Measurements from ENCODE around the gene CDK19. TPM values are rescaled to one million over a fixed set of nuclear protein-coding genes. Genes with fewer than 3 reads are reported as not detected.
"Not testable (repeated sequence)": the region's sequence is repeated elsewhere in the genome, so short reads cannot be mapped to it uniquely, and the experiment has no call there.

CDK19 gene
- total RNA-seq, 1 donor from 2014 or later, result 9.1 TPM

DNA sequence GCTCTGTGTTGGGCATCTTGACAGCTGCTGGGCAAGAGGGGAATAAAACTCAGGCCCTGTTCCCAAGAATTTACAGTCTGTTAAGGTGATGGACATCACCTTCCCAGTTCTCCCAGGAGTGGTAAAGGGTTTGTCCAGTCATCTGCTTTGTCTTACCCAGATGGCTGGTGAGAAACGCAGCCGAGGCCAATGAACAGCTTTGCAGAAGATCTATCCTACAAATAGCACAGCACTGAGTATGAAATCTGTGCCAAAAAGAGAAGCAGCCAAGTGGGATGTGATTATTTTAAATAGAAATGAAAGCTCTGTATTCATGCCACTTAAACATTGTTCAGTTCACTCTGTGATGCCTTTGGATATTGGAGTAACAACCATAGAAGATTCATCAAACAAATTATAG is 206.2 kb downstream of the CDK19 start:
- intact Hi-C loops (cut with micrococcal nuclease), result no loop called here
- H3K27me3 ChIP-seq (ENCODE audit: low read depth), result no peaks in the 10 kb centered on the region
- DNase-seq, result no peak
- H3K4me3 ChIP-seq, result no peak overlapping the region
- H3K36me3 ChIP-seq, result peaks cover 18% of the 10 kb centered on the region
- TF ChIP-seq, protein P1, sequence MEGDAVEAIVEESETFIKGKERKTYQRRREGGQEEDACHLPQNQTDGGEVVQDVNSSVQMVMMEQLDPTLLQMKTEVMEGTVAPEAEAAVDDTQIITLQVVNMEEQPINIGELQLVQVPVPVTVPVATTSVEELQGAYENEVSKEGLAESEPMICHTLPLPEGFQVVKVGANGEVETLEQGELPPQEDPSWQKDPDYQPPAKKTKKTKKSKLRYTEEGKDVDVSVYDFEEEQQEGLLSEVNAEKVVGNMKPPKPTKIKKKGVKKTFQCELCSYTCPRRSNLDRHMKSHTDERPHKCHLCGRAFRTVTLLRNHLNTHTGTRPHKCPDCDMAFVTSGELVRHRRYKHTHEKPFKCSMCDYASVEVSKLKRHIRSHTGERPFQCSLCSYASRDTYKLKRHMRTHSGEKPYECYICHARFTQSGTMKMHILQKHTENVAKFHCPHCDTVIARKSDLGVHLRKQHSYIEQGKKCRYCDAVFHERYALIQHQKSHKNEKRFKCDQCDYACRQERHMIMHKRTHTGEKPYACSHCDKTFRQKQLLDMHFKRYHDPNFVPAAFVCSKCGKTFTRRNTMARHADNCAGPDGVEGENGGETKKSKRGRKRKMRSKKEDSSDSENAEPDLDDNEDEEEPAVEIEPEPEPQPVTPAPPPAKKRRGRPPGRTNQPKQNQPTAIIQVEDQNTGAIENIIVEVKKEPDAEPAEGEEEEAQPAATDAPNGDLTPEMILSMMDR (IDR thresholded peaks at IDR 0.05; ENCODE audit: borderline replicate concordance), result no peak
- no peaks in the 10 kb centered on the region for H3K9me3 ChIP-seq (replicated peaks)
- H3K4me1 ChIP-seq, result peaks cover 13% of the 10 kb centered on the region
- peak overlapping the region; percentile 35 for H3K27ac ChIP-seq (replicated peaks)

- H3K27ac ChIP-seq (replicated peaks), result peak overlapping the region; percentile 35
- peaks cover 9% of the 10 kb centered on the region for H3K36me3 ChIP-seq
- H3K9me3 ChIP-seq (replicated peaks), result no peaks in the 10 kb centered on the region
- TF ChIP-seq, protein P1 (IDR thresholded peaks at IDR 0.05; ENCODE audit: borderline replicate concordance), result no peak
- H3K4me3 ChIP-seq, result no peak overlapping the region
- no peak for DNase-seq
- no peaks in the 10 kb centered on the region for H3K27me3 ChIP-seq (ENCODE audit: low read depth)
- intact Hi-C loops (cut with micrococcal nuclease), result no loop called here
- peaks cover 13% of the 10 kb centered on the region for H3K4me1 ChIP-seq
Measured at GRCh38 chr6:110608151-110608550, 207.1 kb downstream of the CDK19 start.

DNA sequence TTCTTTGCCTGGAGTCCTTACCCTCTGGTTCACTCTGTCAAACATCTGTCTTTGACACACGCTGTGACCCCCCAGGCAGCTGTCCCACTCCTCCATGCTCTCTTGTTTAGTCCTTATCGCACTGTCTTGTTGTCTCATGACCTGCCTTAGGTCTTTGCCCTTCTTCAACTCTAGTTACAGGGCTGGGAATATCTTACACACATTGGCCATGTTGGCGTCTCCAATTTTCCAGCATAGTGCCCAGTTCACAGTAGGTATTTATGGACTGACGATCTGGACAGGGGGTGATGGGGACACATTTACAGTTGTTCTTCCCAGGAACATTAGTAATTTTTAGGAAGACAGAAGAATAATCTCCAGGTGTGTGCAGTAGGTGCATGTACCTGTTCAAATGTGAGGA is 209.1 kb downstream of the CDK19 start:
- TF ChIP-seq, protein P1 (IDR thresholded peaks at IDR 0.05; ENCODE audit: borderline replicate concordance), result no peak
- H3K27me3 ChIP-seq (ENCODE audit: low read depth), result no peaks in the 10 kb centered on the region
- intact Hi-C loops (cut with micrococcal nuclease), result no loop called here

DNA sequence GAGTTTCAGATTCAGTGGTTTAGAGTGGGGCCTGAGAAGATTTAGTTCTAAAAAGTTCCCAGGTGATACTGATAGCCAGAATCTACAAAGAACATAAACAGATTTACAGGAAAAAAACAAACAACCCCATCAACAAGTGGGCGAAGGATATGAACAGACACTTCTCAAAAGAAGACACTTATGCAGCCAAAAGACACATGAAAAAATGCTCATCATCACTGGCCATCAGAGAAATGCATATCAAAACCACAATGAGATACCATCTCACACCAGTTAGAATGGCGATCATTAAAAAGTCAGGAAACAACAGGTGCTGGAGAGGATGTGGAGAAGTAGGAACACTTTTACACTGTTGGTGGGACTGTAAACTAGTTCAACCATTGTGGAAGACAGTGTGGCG is 214.6 kb downstream of the CDK19 start:
- H3K27me3 ChIP-seq (ENCODE audit: low read depth); H3K4me1 ChIP-seq; DNase-seq; H3K9me3 ChIP-seq (replicated peaks); H3K4me3 ChIP-seq; H3K36me3 ChIP-seq; intact Hi-C loops (cut with micrococcal nuclease); H3K27ac ChIP-seq (replicated peaks): not testable (repeated sequence)

More for the DNA sequence above, 209.1 kb downstream of the CDK19 start:
- Histone ChIP-seq H3K4me1 (peaks cover 13% of the 10 kb centered on the region), H3K27ac (replicated peaks) (no peak overlapping the region), H3K36me3 (no peaks in the 10 kb centered on the region), H3K4me3 (no peak overlapping the region), H3K9me3 (replicated peaks) (no peaks in the 10 kb centered on the region)
- DNase-seq, result no peak

DNA sequence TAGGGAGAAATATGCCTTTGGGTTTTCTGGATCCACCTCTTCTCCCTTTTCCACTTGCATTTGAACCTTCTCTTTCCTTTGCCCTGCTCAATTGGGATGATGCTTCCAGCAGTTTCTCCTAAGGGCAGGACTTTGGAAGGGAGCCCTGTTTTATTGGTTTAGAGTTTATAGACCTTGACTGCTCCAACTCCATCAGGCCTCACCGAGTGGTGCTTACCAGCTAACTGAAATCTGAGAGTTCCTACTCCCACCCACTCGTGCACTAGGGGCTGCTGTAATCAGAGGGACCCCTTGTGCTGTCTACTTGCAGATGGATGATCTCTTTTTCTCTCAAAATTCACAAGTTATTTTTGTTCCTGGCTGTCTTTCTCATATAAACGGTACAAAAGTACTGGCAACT is 217.5 kb downstream of the CDK19 start:
- intact Hi-C loops (cut with micrococcal nuclease), result no loop called here
- no peak for DNase-seq
- Histone ChIP-seq H3K9me3 (replicated peaks) (no peaks in the 10 kb centered on the region), H3K36me3 (no peaks in the 10 kb centered on the region), H3K4me3 (no peak overlapping the region), H3K4me1 (peaks cover 5% of the 10 kb centered on the region), H3K27me3 (ENCODE audit: low read depth) (no peaks in the 10 kb centered on the region), H3K27ac (replicated peaks) (no peak overlapping the region)
- TF ChIP-seq, protein P1 (IDR thresholded peaks at IDR 0.05; ENCODE audit: borderline replicate concordance), result no peak

DNA sequence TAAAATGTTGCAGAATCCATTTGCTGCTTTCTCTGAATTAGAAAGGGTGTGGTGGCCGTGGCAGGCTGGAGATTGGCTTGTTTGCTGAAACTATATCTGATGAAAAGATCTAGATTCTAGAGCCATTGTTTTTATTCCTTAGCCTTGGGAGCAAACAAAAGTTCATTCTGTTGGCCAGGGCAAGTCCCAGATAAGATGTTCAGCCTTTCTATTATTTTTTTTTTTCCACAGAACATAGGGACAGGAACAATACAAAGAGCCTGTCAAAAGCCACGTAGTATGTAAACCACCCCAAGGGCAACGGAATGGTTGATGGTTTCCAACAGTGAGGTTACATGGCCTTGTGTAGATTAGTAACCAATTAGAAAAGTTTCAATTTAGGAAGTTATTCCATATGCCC is 218.9 kb downstream of the CDK19 start:
- intact Hi-C loops (cut with micrococcal nuclease), result no loop called here
- no peak for DNase-seq
- no peaks in the 10 kb centered on the region for H3K9me3 ChIP-seq (replicated peaks)
- H3K36me3 ChIP-seq, result no peaks in the 10 kb centered on the region
- H3K4me1 ChIP-seq, result peaks cover 5% of the 10 kb centered on the region
- H3K4me3 ChIP-seq, result no peak overlapping the region
- peak overlapping the region; percentile 52 for H3K27ac ChIP-seq (replicated peaks)
- TF ChIP-seq, protein P1 (IDR thresholded peaks at IDR 0.05; ENCODE audit: borderline replicate concordance), result no peak
- H3K27me3 ChIP-seq (ENCODE audit: low read depth), result no peaks in the 10 kb centered on the region
